ENCODE results near the gene NUP188. TPM values are rescaled to one million over a fixed set of nuclear protein-coding genes. Genes with fewer than 3 reads are reported as not detected.

NUP188 gene
- total and polyA plus RNA-seq, 4 donors: 6.9 to 34.7 (median 19.2) TPM

DNA sequence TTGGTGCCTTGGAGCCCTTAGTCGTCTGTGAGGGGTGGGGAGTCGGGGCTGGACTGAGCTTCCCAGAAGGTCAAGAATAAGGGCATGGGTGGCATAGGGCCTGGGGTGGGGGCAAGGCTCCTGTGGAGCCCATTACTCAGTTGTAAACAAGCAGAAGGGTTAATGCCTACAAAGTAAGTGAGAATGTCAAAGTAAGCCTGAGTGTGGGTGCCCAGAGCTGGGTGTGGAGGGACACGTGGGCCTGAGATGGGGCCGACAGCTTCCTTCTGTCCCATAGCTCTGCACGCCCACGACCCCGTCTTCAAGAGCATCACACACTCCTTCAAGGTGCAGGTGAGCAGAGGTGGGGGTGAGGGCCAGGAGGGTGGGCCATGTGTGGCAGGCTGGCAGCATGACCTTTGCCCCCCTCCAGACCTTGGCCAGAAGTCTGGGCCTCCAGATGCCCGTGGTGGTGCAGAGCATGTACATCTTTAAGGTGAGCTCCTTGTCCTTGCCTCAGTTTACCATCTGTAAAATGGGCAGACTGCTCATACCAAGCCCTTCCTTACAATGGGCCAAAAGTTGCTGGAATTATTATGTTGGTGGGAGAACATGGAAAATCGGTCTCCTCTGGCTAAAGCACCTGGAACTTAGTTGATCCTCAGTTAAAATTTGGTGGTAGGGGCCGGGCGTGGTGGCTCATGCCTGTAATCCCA lies 11.2 kb upstream of the NUP188 start (continued):
- TF ChIP-seq CTCF (IDR thresholded peaks at IDR 0.05; ENCODE audit: low read depth, low read length, missing input control) (no peak), YY1 (IDR thresholded peaks at IDR 0.05) (no peak)

GRCh38 chr9:128937310-128938165 lies 10.0 kb upstream of the NUP188 start:
- no peak overlapping the region for H3K9ac ChIP-seq (ENCODE audit: low read depth in 1 of 2, low read length in 2 of 2)
- TF ChIP-seq, protein P1, sequence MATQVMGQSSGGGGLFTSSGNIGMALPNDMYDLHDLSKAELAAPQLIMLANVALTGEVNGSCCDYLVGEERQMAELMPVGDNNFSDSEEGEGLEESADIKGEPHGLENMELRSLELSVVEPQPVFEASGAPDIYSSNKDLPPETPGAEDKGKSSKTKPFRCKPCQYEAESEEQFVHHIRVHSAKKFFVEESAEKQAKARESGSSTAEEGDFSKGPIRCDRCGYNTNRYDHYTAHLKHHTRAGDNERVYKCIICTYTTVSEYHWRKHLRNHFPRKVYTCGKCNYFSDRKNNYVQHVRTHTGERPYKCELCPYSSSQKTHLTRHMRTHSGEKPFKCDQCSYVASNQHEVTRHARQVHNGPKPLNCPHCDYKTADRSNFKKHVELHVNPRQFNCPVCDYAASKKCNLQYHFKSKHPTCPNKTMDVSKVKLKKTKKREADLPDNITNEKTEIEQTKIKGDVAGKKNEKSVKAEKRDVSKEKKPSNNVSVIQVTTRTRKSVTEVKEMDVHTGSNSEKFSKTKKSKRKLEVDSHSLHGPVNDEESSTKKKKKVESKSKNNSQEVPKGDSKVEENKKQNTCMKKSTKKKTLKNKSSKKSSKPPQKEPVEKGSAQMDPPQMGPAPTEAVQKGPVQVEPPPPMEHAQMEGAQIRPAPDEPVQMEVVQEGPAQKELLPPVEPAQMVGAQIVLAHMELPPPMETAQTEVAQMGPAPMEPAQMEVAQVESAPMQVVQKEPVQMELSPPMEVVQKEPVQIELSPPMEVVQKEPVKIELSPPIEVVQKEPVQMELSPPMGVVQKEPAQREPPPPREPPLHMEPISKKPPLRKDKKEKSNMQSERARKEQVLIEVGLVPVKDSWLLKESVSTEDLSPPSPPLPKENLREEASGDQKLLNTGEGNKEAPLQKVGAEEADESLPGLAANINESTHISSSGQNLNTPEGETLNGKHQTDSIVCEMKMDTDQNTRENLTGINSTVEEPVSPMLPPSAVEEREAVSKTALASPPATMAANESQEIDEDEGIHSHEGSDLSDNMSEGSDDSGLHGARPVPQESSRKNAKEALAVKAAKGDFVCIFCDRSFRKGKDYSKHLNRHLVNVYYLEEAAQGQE (IDR thresholded peaks at IDR 0.05): no peak
- TF ChIP-seq RXRA (IDR thresholded peaks at IDR 0.05) (no peak), FOXA2 (IDR thresholded peaks at IDR 0.05) (no peak), JUND (IDR thresholded peaks at IDR 0.05) (no peak), RAD21 (IDR thresholded peaks at IDR 0.05) (no peak), SP1 (IDR thresholded peaks at IDR 0.05) (no peak), YY1 (IDR thresholded peaks at IDR 0.05) (no peak), NR2F2 (IDR thresholded peaks at IDR 0.05) (no peak)
- TF ChIP-seq, protein P2, sequence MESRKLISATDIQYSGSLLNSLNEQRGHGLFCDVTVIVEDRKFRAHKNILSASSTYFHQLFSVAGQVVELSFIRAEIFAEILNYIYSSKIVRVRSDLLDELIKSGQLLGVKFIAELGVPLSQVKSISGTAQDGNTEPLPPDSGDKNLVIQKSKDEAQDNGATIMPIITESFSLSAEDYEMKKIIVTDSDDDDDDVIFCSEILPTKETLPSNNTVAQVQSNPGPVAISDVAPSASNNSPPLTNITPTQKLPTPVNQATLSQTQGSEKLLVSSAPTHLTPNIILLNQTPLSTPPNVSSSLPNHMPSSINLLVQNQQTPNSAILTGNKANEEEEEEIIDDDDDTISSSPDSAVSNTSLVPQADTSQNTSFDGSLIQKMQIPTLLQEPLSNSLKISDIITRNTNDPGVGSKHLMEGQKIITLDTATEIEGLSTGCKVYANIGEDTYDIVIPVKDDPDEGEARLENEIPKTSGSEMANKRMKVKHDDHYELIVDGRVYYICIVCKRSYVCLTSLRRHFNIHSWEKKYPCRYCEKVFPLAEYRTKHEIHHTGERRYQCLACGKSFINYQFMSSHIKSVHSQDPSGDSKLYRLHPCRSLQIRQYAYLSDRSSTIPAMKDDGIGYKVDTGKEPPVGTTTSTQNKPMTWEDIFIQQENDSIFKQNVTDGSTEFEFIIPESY (IDR thresholded peaks at IDR 0.05): no peak
- no peak overlapping the region for H3K4me3 ChIP-seq (ENCODE audit: low read depth in 1 of 3, low read length in 3 of 3)
- no peak for DNase-seq (ENCODE audit: low spot score)
- no peaks in the 10 kb centered on the region for H3K9me3 ChIP-seq (ENCODE audit: control insufficient read depth in 4 of 4, low read length in 3 of 4)
- peaks cover 0 to 2% (median under 1%) of the 10 kb centered on the region in 4 donors for H3K4me1 ChIP-seq (ENCODE audit: control insufficient read depth in 4 of 4, insufficient read depth in 4 of 4, low read length in 3 of 4)
- WGBS: 94% methylated on average over 9 of the region's 9 CpGs
- no peak overlapping the region for H3K27ac ChIP-seq (ENCODE audit: low read depth in 1 of 2, low read length in 2 of 2)
- H3K36me3 ChIP-seq (ENCODE audit: control insufficient read depth in 4 of 4, insufficient read depth in 3 of 4, low read depth in 1 of 4, low read length in 3 of 4): peaks cover 0 to 34% (median 12%) of the 10 kb centered on the region in 4 donors
- no peaks in the 10 kb centered on the region for H3K27me3 ChIP-seq (ENCODE audit: control insufficient read depth in 4 of 4, insufficient read depth in 4 of 4, low read length in 3 of 4)

Data from liver (tissue), 9 donors.